ENCODE measurements around the gene C15orf39. TPM values are rescaled to one million over a fixed set of nuclear protein-coding genes. Genes with fewer than 3 reads are reported as not detected.
"Not testable (repeated sequence)": the region's sequence is repeated elsewhere in the genome, so short reads cannot be mapped to it uniquely, and the experiment has no call there.

The C15orf39 gene
- total and polyA plus RNA-seq, 9 of the 15 experiments (the other 6 are each of a cell fraction or from before 2014, with no cell fraction given) = 0.31 to 29.8 (median 4.4) TPM

GRCh38 chr15:75217012-75217411, 15.3 kb downstream of the C15orf39 start:
- Histone ChIP-seq H3K36me3 (ENCODE audit: control insufficient read depth, insufficient read depth, low read length) (peaks cover 10% of the 10 kb centered on the region; the same call in 1 of the 3 replicates), H3K9ac (ENCODE audit: insufficient read depth in 1 of 2, low read depth in 2 of 2, low read length in 2 of 2) (no peak overlapping the region), H2AFZ (ENCODE audit: low read depth, low read length) (no peak overlapping the region), H3K4me2 (ENCODE audit: insufficient read depth, low read length) (no peak overlapping the region), H3K9me1 (ENCODE audit: control insufficient read depth, insufficient read depth, low read length) (peaks cover 2% of the 10 kb centered on the region), H3K4me1 (replicated peaks in 1 of 2; ENCODE audit: control insufficient read depth in 2 of 2, insufficient read depth in 2 of 2, low read length in 2 of 2) (peaks cover 0 to 16% of the 10 kb centered on the region in 2 experiments; a peak in 2 of 5 replicates), H3K27ac (ENCODE audit: extremely low read depth, low read depth, low read length) (no peak overlapping the region), H3K27me3 (ENCODE audit: control insufficient read depth in 2 of 2, insufficient read depth in 2 of 2, low read length in 2 of 2) (no peaks in the 10 kb centered on the region), H3K9me3 (replicated peaks; ENCODE audit: control insufficient read depth, insufficient read depth, low read depth, low read length) (no peaks in the 10 kb centered on the region), H3K79me2 (ENCODE audit: control insufficient read depth, insufficient read depth, low read length) (no peaks in the 10 kb centered on the region), H4K20me1 (replicated peaks; ENCODE audit: control insufficient read depth, insufficient read depth, low read length) (peaks cover 27% of the 10 kb centered on the region), H3K4me3 (no peak overlapping the region)
- POLR2A ChIA-PET = interaction anchor here (0.9 kb wide), 1 partner anchor 11 kb away, joined by 6 read pairs; no protein-coding TSS in a partner anchor
- intact Hi-C loops (cut with micrococcal nuclease) (no loop called here), in situ Hi-C loops (cut with MboI) (no loop called here)
- CTCF ChIA-PET (ENCODE audit: low intra/inter-chr PET ratio) = no interaction called here
- 42% methylated on average over 5 of the region's 6 CpGs for WGBS (ENCODE audit: insufficient coverage, low coverage, missing lambda C conversion rate)
- no TSS peak for BruUV-seq (replicated peaks)
- DNase-seq (ENCODE audit: extremely low read depth in 1 of 4, low spot score in 3 of 4) (no peak), ATAC-seq (no peak), FAIRE-seq (no peak)
- TF ChIP-seq SAP30 (IDR thresholded peaks at IDR 0.05; ENCODE audit: borderline replicate concordance, insufficient read depth, low read depth, low read length, poor library complexity, severe bottlenecking) (no peak), MED1 (CRISPR knock-in tag; IDR thresholded peaks at IDR 0.05; ENCODE audit: borderline replicate concordance) (no peak)

DNA sequence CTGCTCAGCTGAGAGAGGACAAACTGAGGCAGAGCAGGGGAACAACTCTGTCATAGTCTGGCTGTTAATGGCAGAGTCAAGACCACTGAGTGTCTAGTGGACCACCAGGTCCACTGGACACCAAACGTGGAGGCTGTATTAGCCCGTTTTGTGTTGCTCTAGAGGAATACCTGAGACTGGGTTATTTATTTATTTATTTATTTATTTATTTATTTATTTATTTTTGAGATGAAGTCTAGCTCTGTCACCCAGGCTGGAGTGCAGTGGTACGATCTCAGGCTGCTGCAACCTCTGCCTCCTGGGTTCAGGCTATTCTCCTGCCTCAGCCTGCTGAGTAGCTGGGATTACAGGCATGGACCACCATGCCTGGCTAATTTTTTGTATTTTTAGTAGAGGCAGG, 15.9 kb downstream of the C15orf39 start:
- FAIRE-seq; H3K9ac ChIP-seq (ENCODE audit: insufficient read depth in 1 of 2, low read depth in 2 of 2, low read length in 2 of 2); H3K36me3 ChIP-seq (ENCODE audit: control insufficient read depth, insufficient read depth, low read length); BruUV-seq (replicated peaks); H3K27me3 ChIP-seq (ENCODE audit: control insufficient read depth in 2 of 2, insufficient read depth in 2 of 2, low read length in 2 of 2); H3K9me1 ChIP-seq (ENCODE audit: control insufficient read depth, insufficient read depth, low read length); CTCF ChIA-PET (ENCODE audit: low intra/inter-chr PET ratio); H3K79me2 ChIP-seq (ENCODE audit: control insufficient read depth, insufficient read depth, low read length); in situ Hi-C loops (cut with MboI); ATAC-seq; H3K27ac ChIP-seq (ENCODE audit: extremely low read depth, low read depth, low read length); H3K4me3 ChIP-seq; intact Hi-C loops (cut with micrococcal nuclease); H3K4me2 ChIP-seq (ENCODE audit: insufficient read depth, low read length); DNase-seq (ENCODE audit: extremely low read depth in 1 of 4, low spot score in 3 of 4); H2AFZ ChIP-seq (ENCODE audit: low read depth, low read length); H3K9me3 ChIP-seq (replicated peaks; ENCODE audit: control insufficient read depth, insufficient read depth, low read depth, low read length): not testable (repeated sequence)
- Histone ChIP-seq H4K20me1 (replicated peaks; ENCODE audit: control insufficient read depth, insufficient read depth, low read length) (peaks cover 22% of the 10 kb centered on the region), H3K4me1 (replicated peaks in 1 of 2; ENCODE audit: control insufficient read depth in 2 of 2, insufficient read depth in 2 of 2, low read length in 2 of 2) (peaks cover 0 to 16% of the 10 kb centered on the region in 2 experiments; a peak in 2 of 5 replicates)
- WGBS (ENCODE audit: insufficient coverage, low coverage, missing lambda C conversion rate) = 12% methylated on average over 3 of the region's 3 CpGs
- POLR2A ChIA-PET = interaction anchor here (0.9 to 1.6 kb wide), 2 partner anchors 11 to 14 kb away, joined by 3 to 6 read pairs; no protein-coding TSS in a partner anchor

DNA sequence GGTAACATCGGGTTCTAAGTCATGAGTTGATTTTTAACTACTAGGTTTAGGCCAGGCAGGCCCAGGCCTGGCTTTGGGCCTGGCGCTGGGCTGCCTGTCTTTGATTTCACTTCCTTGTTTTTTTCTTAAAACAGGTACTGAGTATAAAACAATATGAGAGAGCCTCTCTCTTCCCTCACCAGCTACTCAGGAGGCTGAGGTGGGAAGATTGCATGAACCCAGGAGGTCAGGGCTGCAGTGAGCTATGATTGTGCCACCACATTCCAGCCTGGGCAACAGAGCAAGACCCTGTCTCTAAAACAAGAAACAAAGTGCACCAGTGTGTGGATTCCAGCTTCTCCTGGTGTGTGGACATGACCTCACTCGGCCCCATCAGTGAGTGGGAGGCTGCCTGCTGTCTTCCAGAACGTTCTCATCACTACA, 17.8 kb downstream of the C15orf39 start:
- H3K9ac ChIP-seq (ENCODE audit: insufficient read depth in 1 of 2, low read depth in 2 of 2, low read length in 2 of 2); ATAC-seq; DNase-seq (ENCODE audit: extremely low read depth in 1 of 4, low spot score in 3 of 4); H3K36me3 ChIP-seq (ENCODE audit: control insufficient read depth, insufficient read depth, low read length); CTCF ChIA-PET (ENCODE audit: low intra/inter-chr PET ratio); H3K9me1 ChIP-seq (ENCODE audit: control insufficient read depth, insufficient read depth, low read length); FAIRE-seq; H3K9me3 ChIP-seq (replicated peaks; ENCODE audit: control insufficient read depth, insufficient read depth, low read depth, low read length); BruUV-seq (replicated peaks); H4K20me1 ChIP-seq (replicated peaks; ENCODE audit: control insufficient read depth, insufficient read depth, low read length); in situ Hi-C loops (cut with MboI); H3K4me2 ChIP-seq (ENCODE audit: insufficient read depth, low read length); H3K79me2 ChIP-seq (ENCODE audit: control insufficient read depth, insufficient read depth, low read length); H3K4me3 ChIP-seq; intact Hi-C loops (cut with micrococcal nuclease); H3K27ac ChIP-seq (ENCODE audit: extremely low read depth, low read depth, low read length); H2AFZ ChIP-seq (ENCODE audit: low read depth, low read length): not testable (repeated sequence)
- POLR2A ChIA-PET = interaction anchor here (0.6 to 1.0 kb wide), 3 partner anchors 8 to 377 kb away, joined by 3 to 7 read pairs (median 4); no protein-coding TSS in a partner anchor
- H3K27me3 ChIP-seq (ENCODE audit: control insufficient read depth in 2 of 2, insufficient read depth in 2 of 2, low read length in 2 of 2) = peaks cover 6 to 18% of the 10 kb centered on the region in 2 experiments; a peak in 4 of 5 replicates
- H3K4me1 ChIP-seq (replicated peaks in 1 of 2; ENCODE audit: control insufficient read depth in 2 of 2, insufficient read depth in 2 of 2, low read length in 2 of 2) = peaks cover 0 to 11% of the 10 kb centered on the region in 2 experiments; a peak in 2 of 5 replicates
- WGBS (ENCODE audit: insufficient coverage, low coverage, missing lambda C conversion rate) = 36% methylated on average over 3 of the region's 4 CpGs
